ENCODE measurements around the gene FBXO22. TPM values are rescaled to one million over a fixed set of nuclear protein-coding genes. Genes with fewer than 3 reads are reported as not detected.

FBXO22 gene
- total RNA-seq, 2 experiments from 2014 or later, result 66.7 to 67.4 TPM

DNA sequence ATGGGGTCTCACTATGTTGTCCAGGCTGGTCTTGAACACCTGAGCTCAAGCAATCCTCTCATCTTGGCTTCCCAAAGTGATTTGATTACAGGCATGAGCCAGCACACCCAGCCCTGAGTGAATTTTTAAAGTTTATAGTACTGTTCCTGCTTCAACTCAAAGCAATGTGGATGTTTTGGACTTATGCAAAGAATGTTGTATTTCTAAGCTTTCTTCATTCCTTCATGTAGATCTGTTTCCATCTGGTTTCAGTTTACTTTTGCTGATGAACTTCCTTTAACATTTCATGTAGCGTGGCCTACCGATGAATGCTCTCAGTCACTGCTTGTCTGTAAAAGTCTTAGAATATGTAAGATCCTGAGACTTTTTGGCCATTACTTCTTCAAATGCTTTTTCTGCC lies 85.4 kb downstream of the FBXO22 start:
- H3K27ac Mint-ChIP-seq, result no peak overlapping the region
- ChIA-PET CTCF (no interaction called here), POLR2A (no interaction called here)
- DNase-seq, result no peak
- intact Hi-C loops (cut with micrococcal nuclease), result no loop called here
- H3K4me3 Mint-ChIP-seq, result no peak overlapping the region
- H3K4me1 Mint-ChIP-seq (ENCODE audit: low read depth), result no peaks in the 10 kb centered on the region
- peaks cover 3% of the 10 kb centered on the region for H3K9me3 Mint-ChIP-seq
- H3K36me3 Mint-ChIP-seq, result no peaks in the 10 kb centered on the region
- H3K27me3 Mint-ChIP-seq, result peaks cover 5% of the 10 kb centered on the region

DNA sequence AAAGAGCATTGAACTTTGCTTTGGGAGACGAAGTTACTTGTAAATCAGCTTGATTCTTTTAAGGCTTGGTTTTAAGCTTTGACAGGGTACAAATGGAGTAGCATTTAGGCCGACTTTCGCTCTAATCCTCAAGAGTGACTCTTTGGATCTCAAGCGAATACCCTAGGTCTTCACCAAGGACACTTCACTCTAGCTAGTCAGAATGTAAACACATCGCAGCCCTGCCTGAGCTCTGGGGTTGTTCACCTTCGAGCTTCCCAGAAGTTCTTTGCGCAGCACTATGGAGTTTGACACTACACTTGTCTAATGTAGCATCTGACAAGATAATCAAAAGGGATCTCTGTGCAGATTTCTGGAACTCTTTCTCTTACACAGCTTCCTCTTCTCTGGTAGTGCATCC lies 86.2 kb downstream of the FBXO22 start:
- no peak overlapping the region for H3K4me3 Mint-ChIP-seq
- no peaks in the 10 kb centered on the region for H3K4me1 Mint-ChIP-seq (ENCODE audit: low read depth)
- DNase-seq, result no peak
- CTCF ChIA-PET, result no interaction called here
- no peaks in the 10 kb centered on the region for H3K36me3 Mint-ChIP-seq
- no peak overlapping the region for H3K27ac Mint-ChIP-seq
- POLR2A ChIA-PET, result no interaction called here
- H3K9me3 Mint-ChIP-seq, result peaks cover 3% of the 10 kb centered on the region
- intact Hi-C loops (cut with micrococcal nuclease), result no loop called here
- H3K27me3 Mint-ChIP-seq, result peaks cover 10% of the 10 kb centered on the region

Other genes with a start within 250 kb of the FBXO22 start
- not detected for gene CSPG4, start 191.0 kb upstream of the FBXO22 start, total RNA-seq
- gene UBE2Q2, start 60.4 kb upstream of the FBXO22 start, total RNA-seq, result 10 to 100 TPM; 19.7 to 19.8 TPM
- not detected for gene NRG4, start 108.5 kb downstream of the FBXO22 start, total RNA-seq
- under 1 TPM in 1 of 2 experiments, not detected in 1; 0.14 TPM for gene TMEM266, start 156.1 kb downstream of the FBXO22 start, total RNA-seq

Data from activated CD4-positive, alpha-beta memory T cell treated with anti-CD3 and anti-CD28 coated beads for 36 hours (primary cell).